KMS-11 (cell line): Measurements from ENCODE around the gene RASSF5.

ENCODE experiments used
- H2AFZ ChIP-seq: fragments of 200-600 bp; sonication (generic); 2 replicates; pipeline ENCODE4 v1.6.1; 2016; ENCODE audit warnings: antibody characterized with exemption, mixed run types, low read depth
- H3K27ac ChIP-seq: fragments of 200-600 bp; sonication (generic); 2 replicates; pipeline ENCODE4 v1.6.1; 2016; ENCODE audit warnings: mild to moderate bottlenecking, mixed run types
- H3K27me3 ChIP-seq: fragments of 200-600 bp; sonication (generic); 2 replicates; pipeline ENCODE4 v1.6.1; 2017; ENCODE audit warnings: mild to moderate bottlenecking, low read depth, mixed run types, moderate library complexity; ENCODE audit not compliant: insufficient read depth
- H3K36me3 ChIP-seq: fragments of 200-600 bp; sonication (generic); 2 replicates; pipeline ENCODE4 v1.6.1; 2017; ENCODE audit warnings: mild to moderate bottlenecking, mixed run types; ENCODE audit not compliant: insufficient read depth
- H3K4me1 ChIP-seq: fragments of 200-600 bp; sonication (generic); 2 replicates; pipeline ENCODE4 v1.6.1; 2016; ENCODE audit warnings: mild to moderate bottlenecking, low read depth, mixed run types; ENCODE audit not compliant: poor library complexity, severe bottlenecking
- H3K4me2 ChIP-seq: fragments of 200-600 bp; sonication (generic); 2 replicates; pipeline ENCODE4 v1.7.0; 2016; ENCODE audit warnings: mild to moderate bottlenecking, mixed run types
- H3K4me3 ChIP-seq: fragments of 200-600 bp; sonication (generic); IDR thresholded peaks from 2 replicates; pipeline ENCODE4 v1.6.1; 2017; ENCODE audit warnings: low read depth, low read length, mixed read lengths; ENCODE audit not compliant: insufficient read depth
- H3K79me2 ChIP-seq: fragments of 200-600 bp; sonication (generic); 2 replicates; pipeline ENCODE4 v1.6.1; 2016; ENCODE audit warnings: low read depth, mixed run types; ENCODE audit not compliant: insufficient read depth
- H3K9ac ChIP-seq: fragments of 200-600 bp; sonication (generic); 2 replicates; pipeline ENCODE4 v1.6.1; 2016; ENCODE audit warnings: mild to moderate bottlenecking, mixed run types
- H4K20me1 ChIP-seq: fragments of 200-600 bp; sonication (generic); 2 replicates; pipeline ENCODE4 v1.6.1; 2016; ENCODE audit warnings: mild to moderate bottlenecking, mixed run types; ENCODE audit not compliant: insufficient read depth
- TF ChIP-seq, protein P1 (sequence below): fragments of 200-600 bp; sonication (generic); conservative IDR thresholded peaks from 2 replicates; pipeline ENCODE4 v1.6.1; 2017; ENCODE audit warnings: low read depth, mild to moderate bottlenecking, antibody characterized with exemption, low read length, moderate library complexity, mixed read lengths

RASSF5 gene

DNA sequence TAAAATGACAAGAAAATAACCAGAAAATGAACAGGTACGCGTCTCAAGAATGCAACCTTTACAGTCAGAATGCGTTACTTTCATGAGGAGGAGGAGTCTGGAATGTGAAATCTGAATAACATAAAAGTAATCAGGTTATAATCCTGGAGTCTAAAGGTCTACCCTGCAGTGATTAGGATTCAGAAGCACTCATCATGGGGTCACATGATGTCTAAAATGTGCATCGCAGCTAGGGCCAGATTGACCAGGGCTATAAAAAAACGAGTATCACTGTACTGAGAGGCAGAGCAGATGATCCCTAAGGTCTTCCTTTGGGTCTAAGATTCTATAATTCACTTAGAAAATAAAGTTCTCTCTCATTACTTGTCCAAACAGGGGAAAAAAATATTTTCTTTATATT, 97.5 kb downstream of the RASSF5 start:
- Histone ChIP-seq H3K27ac (no peak overlapping the region), H2AFZ (no peak overlapping the region), H3K36me3 (no peaks in the 10 kb centered on the region), H4K20me1 (no peaks in the 10 kb centered on the region), H3K27me3 (no peaks in the 10 kb centered on the region), H3K4me3 (no peak overlapping the region), H3K9ac (no peak overlapping the region), H3K4me2 (no peak overlapping the region), H3K79me2 (no peaks in the 10 kb centered on the region), H3K4me1 (peaks cover 9% of the 10 kb centered on the region)
- TF ChIP-seq, protein P1, sequence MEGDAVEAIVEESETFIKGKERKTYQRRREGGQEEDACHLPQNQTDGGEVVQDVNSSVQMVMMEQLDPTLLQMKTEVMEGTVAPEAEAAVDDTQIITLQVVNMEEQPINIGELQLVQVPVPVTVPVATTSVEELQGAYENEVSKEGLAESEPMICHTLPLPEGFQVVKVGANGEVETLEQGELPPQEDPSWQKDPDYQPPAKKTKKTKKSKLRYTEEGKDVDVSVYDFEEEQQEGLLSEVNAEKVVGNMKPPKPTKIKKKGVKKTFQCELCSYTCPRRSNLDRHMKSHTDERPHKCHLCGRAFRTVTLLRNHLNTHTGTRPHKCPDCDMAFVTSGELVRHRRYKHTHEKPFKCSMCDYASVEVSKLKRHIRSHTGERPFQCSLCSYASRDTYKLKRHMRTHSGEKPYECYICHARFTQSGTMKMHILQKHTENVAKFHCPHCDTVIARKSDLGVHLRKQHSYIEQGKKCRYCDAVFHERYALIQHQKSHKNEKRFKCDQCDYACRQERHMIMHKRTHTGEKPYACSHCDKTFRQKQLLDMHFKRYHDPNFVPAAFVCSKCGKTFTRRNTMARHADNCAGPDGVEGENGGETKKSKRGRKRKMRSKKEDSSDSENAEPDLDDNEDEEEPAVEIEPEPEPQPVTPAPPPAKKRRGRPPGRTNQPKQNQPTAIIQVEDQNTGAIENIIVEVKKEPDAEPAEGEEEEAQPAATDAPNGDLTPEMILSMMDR, result no peak

- Histone ChIP-seq H3K79me2 (peaks cover 9% of the 10 kb centered on the region; the same call in 1 of the 2 replicates), H4K20me1 (no peaks in the 10 kb centered on the region), H3K27me3 (no peaks in the 10 kb centered on the region), H3K36me3 (no peaks in the 10 kb centered on the region), H3K4me3 (no peak overlapping the region), H3K4me1 (peaks cover 17% of the 10 kb centered on the region), H3K4me2 (no peak overlapping the region), H2AFZ (no peak overlapping the region), H3K9ac (no peak overlapping the region), H3K27ac (no peak overlapping the region)
- TF ChIP-seq, protein P1, result peak; percentile 79
These were observed 99.5 kb downstream of the RASSF5 start for GRCh38 chr1:206606867-206607266.

GRCh38 chr1:206608108-206608698, 100.9 kb downstream of the RASSF5 start:
- TF ChIP-seq, protein P1, result peak; percentile 99
- no peak overlapping the region for H3K9ac ChIP-seq
- H3K4me1 ChIP-seq, result peaks cover 20% of the 10 kb centered on the region
- no peaks in the 10 kb centered on the region for H3K36me3 ChIP-seq
- peaks cover 10% of the 10 kb centered on the region; the same call in 1 of the 2 replicates for H3K79me2 ChIP-seq
- H4K20me1 ChIP-seq, result no peaks in the 10 kb centered on the region
- no peak overlapping the region for H3K4me2 ChIP-seq
- no peaks in the 10 kb centered on the region for H3K27me3 ChIP-seq
- H3K27ac ChIP-seq, result no peak overlapping the region
- H3K4me3 ChIP-seq, result no peak overlapping the region
- H2AFZ ChIP-seq, result no peak overlapping the region

DNA sequence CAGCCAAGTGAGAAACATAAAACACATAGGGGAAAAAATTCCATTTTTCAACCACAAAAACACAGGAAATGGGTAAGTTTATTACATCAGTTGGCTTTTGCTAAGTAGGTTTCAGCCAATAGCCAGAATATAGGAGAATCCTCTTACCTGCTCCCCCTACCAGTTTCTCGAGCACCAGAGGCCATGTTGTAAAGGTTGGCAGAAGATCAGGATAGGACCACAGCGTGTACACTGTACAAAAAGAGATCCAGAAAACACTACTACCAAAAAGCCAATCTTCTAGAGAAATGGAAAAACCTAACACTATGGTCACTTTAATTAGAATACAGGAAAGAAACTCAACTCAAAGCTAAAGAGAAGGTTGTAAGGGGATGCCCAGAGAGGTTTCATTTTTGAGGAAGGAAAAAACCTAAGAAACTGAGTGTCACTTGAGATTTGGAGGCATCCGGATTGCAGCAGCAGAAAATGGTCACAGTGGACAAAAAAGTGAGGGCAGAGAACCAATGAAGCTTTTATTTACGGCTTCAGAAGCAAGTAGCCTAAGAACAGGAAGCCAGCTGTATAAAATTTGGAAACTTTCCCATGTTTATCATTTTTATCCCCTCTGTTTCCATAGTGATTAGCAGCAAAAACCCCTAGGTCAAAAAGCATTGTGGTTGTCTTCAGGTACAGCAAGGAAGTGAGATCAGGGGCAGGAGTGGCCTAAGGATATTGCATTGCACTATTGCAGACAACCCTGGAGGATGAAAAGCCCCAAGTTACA, 102.1 kb downstream of the RASSF5 start:
- no peak overlapping the region for H3K4me3 ChIP-seq
- H2AFZ ChIP-seq, result no peak overlapping the region
- no peak overlapping the region for H3K9ac ChIP-seq
- peaks cover 10% of the 10 kb centered on the region; the same call in 1 of the 2 replicates for H3K79me2 ChIP-seq
- H3K4me2 ChIP-seq, result no peak overlapping the region
- no peaks in the 10 kb centered on the region for H3K27me3 ChIP-seq
- TF ChIP-seq, protein P1, result no peak
- peaks cover 20% of the 10 kb centered on the region for H3K4me1 ChIP-seq
- H3K36me3 ChIP-seq, result no peaks in the 10 kb centered on the region
- H3K27ac ChIP-seq, result no peak overlapping the region
- no peaks in the 10 kb centered on the region for H4K20me1 ChIP-seq
